Measurements from ENCODE around the gene TTC1. TPM values are rescaled to one million over a fixed set of nuclear protein-coding genes. Genes with fewer than 3 reads are reported as not detected.

Gene TTC1
- total and polyA plus RNA-seq, 10 donors, result 29.2 to 55.2 (median 39.6) TPM

GRCh38 chr5:160036243-160036642, 27.3 kb downstream of the TTC1 start:
- Histone ChIP-seq H3K9me3 (no peaks in the 10 kb centered on the region), H3K27ac (no peak overlapping the region), H3K36me3 (peaks cover 0 to 94% (median 62%) of the 10 kb centered on the region in 6 donors), H3K4me3 (no peak overlapping the region), H3K4me1 (no peaks in the 10 kb centered on the region), H3K27me3 (replicated peaks in 1 of 7) (no peaks in the 10 kb centered on the region)
- intact Hi-C loops (cut with DNase I; ENCODE audit: low total_unique reads), result no loop called here
- no peak for DNase-seq
- WGBS, 5 donors, result 76 to 100% (median 96%) methylated on average over 1 of the region's 1 CpG
- no peak for TF ChIP-seq POLR2AphosphoS5 (IDR thresholded peaks at IDR 0.05)
- no peak for TF ChIP-seq POLR2A (IDR thresholded peaks at IDR 0.05)
- no peak for TF ChIP-seq CTCF (IDR thresholded peaks at IDR 0.05 in 8 of 11, conservative IDR thresholded peaks at IDR 0.05 in 3 of 11)

- no peak for TF ChIP-seq POLR2AphosphoS5 (IDR thresholded peaks at IDR 0.05)
- no peak for TF ChIP-seq CTCF (IDR thresholded peaks at IDR 0.05 in 8 of 11, conservative IDR thresholded peaks at IDR 0.05 in 3 of 11)
- no peak for TF ChIP-seq POLR2A (IDR thresholded peaks at IDR 0.05)
- Histone ChIP-seq H3K4me1 (no peaks in the 10 kb centered on the region), H3K9me3 (no peaks in the 10 kb centered on the region), H3K4me3 (no peak overlapping the region), H3K27me3 (replicated peaks in 1 of 7) (no peaks in the 10 kb centered on the region), H3K27ac (no peak overlapping the region), H3K36me3 (peaks cover 0 to 94% (median 66%) of the 10 kb centered on the region in 6 donors)
- intact Hi-C loops (cut with DNase I; ENCODE audit: low total_unique reads), result no loop called here
- no peak for DNase-seq
Measured at GRCh38 chr5:160036884-160037283, 27.9 kb downstream of the TTC1 start.

- H3K4me1 ChIP-seq, result no peaks in the 10 kb centered on the region
- no peak for DNase-seq
- TF ChIP-seq POLR2AphosphoS5 (IDR thresholded peaks at IDR 0.05) (no peak), CTCF (IDR thresholded peaks at IDR 0.05 in 8 of 11, conservative IDR thresholded peaks at IDR 0.05 in 3 of 11) (no peak), POLR2A (IDR thresholded peaks at IDR 0.05) (no peak)
- WGBS, 5 donors, result 79 to 90% (median 85%) methylated on average over 2 of the region's 2 CpGs
- H3K4me3 ChIP-seq, result no peak overlapping the region
- intact Hi-C loops (cut with DNase I; ENCODE audit: low total_unique reads), result no loop called here
- no peaks in the 10 kb centered on the region for H3K9me3 ChIP-seq
- H3K27ac ChIP-seq, result no peak overlapping the region
- peaks cover 0 to 100% (median 66%) of the 10 kb centered on the region in 6 donors for H3K36me3 ChIP-seq
- H3K27me3 ChIP-seq (replicated peaks in 1 of 7), result no peaks in the 10 kb centered on the region
Measured at GRCh38 chr5:160039810-160040470, 31.0 kb downstream of the TTC1 start.

GRCh38 chr5:160040471-160040835, 31.5 kb downstream of the TTC1 start:
- 94 to 100% (median 97%) methylated on average over 2 of the region's 2 CpGs for WGBS, 5 donors
- Histone ChIP-seq H3K4me3 (no peak overlapping the region), H3K36me3 (peaks cover 0 to 100% (median 61%) of the 10 kb centered on the region in 6 donors)

More at GRCh38 chr5:160040471-160040835, 31.5 kb downstream of the TTC1 start:
- no peaks in the 10 kb centered on the region for H3K27me3 ChIP-seq (replicated peaks in 1 of 7)
- H3K4me1 ChIP-seq, result no peaks in the 10 kb centered on the region
- no peak overlapping the region for H3K27ac ChIP-seq
- no peak for DNase-seq
- intact Hi-C loops (cut with DNase I; ENCODE audit: low total_unique reads), result no loop called here
- H3K9me3 ChIP-seq, result no peaks in the 10 kb centered on the region
- TF ChIP-seq CTCF (IDR thresholded peaks at IDR 0.05 in 8 of 11, conservative IDR thresholded peaks at IDR 0.05 in 3 of 11), result no peak
- no peak for TF ChIP-seq POLR2A (IDR thresholded peaks at IDR 0.05)
- no peak for TF ChIP-seq POLR2AphosphoS5 (IDR thresholded peaks at IDR 0.05)
